GM23248 (cell line): Measurements from ENCODE around the gene MX1. TPM values are rescaled to one million over a fixed set of nuclear protein-coding genes. Genes with fewer than 3 reads are reported as not detected.

Source experiments
- DNase-seq: peaks from one replicate; pipeline ENCODE4 v3.0.0-alpha.2; 2015
- H2AFZ ChIP-seq: fragments of 200-600 bp; sonication (generic); 2 replicates; pipeline ENCODE4 v1.6.1; 2016; ENCODE audit warnings: antibody characterized with exemption
- H3F3A ChIP-seq: fragments of 200-600 bp; sonication (generic); 2 replicates; pipeline ENCODE4 v1.6.1; 2016; ENCODE audit warnings: mild to moderate bottlenecking, antibody characterized with exemption, mixed run types; ENCODE audit not compliant: insufficient read depth
- H3K27ac ChIP-seq: fragments of 200-600 bp; sonication (generic); 2 replicates; pipeline ENCODE4 v1.5.1; 2016; ENCODE audit warnings: mild to moderate bottlenecking
- H3K27me3 ChIP-seq: fragments of 200-600 bp; sonication (generic); replicated peaks from 2 replicates; pipeline ENCODE4 v1.6.1; 2016; ENCODE audit warnings: mild to moderate bottlenecking; ENCODE audit not compliant: insufficient read depth
- H3K36me3 ChIP-seq: fragments of 200-600 bp; sonication (generic); 2 replicates; pipeline ENCODE4 v1.6.1; 2016; ENCODE audit warnings: low read depth, mild to moderate bottlenecking
- H3K4me1 ChIP-seq: fragments of 200-600 bp; sonication (generic); 2 replicates; pipeline ENCODE4 v1.6.1; 2016; ENCODE audit warnings: mild to moderate bottlenecking; ENCODE audit not compliant: insufficient read depth
- H3K4me2 ChIP-seq: fragments of 200-600 bp; sonication (generic); one replicate; pipeline ENCODE4 v1.6.1; 2016; ENCODE audit warnings: mild to moderate bottlenecking; ENCODE audit not compliant: unreplicated experiment
- H3K4me3 ChIP-seq: fragments of 200-600 bp; sonication (generic); 2 replicates; pipeline ENCODE4 v1.5.1; 2016; ENCODE audit warnings: mild to moderate bottlenecking
- H3K79me2 ChIP-seq: fragments of 200-600 bp; sonication (generic); 2 replicates; pipeline ENCODE4 v1.6.1; 2016; ENCODE audit warnings: mild to moderate bottlenecking; ENCODE audit not compliant: insufficient read depth
- H3K9ac ChIP-seq: fragments of 200-600 bp; sonication (generic); 2 replicates; pipeline ENCODE4 v1.6.1; 2016; ENCODE audit warnings: mild to moderate bottlenecking
- H3K9me2 ChIP-seq: fragments of 200-600 bp; sonication (generic); 2 replicates; pipeline ENCODE4 v1.6.1; 2016; ENCODE audit warnings: mixed run types, mild to moderate bottlenecking, moderate library complexity; ENCODE audit not compliant: insufficient read depth
- H3K9me3 ChIP-seq: fragments of 200-600 bp; sonication (generic); one replicate; pipeline ENCODE4 v1.6.1; 2017; ENCODE audit warnings: low read depth
- H4K20me1 ChIP-seq: fragments of 200-600 bp; sonication (generic); 2 replicates; pipeline ENCODE4 v1.6.0; 2016; ENCODE audit not compliant: insufficient read depth
- EZH2 ChIP-seq: fragments of 200-600 bp; sonication (generic); IDR thresholded peaks from 2 replicates; pipeline ENCODE4 v1.6.1; 2018; ENCODE audit warnings: antibody characterized with exemption, mild to moderate bottlenecking; ENCODE audit not compliant: insufficient read depth, poor library complexity, severe bottlenecking
- EZH2phosphoT487 ChIP-seq: fragments of 200-600 bp; sonication (generic); IDR thresholded peaks from 2 replicates; pipeline ENCODE4 v1.6.1; 2018; ENCODE audit warnings: antibody characterized with exemption, moderate library complexity, mild to moderate bottlenecking, low read depth; ENCODE audit not compliant: insufficient read depth
- WGBS, 2 experiments: methylation state at CpG; one replicate each; pipeline ENCODE4 v1.1.6; 2015 to 2017; ENCODE audit warnings: low lambda C conversion rate in 2 of 2, low coverage in 1 of 2; ENCODE audit errors: missing lambda C conversion rate in 2 of 2; 5-methylcytosine and 5-hydroxymethylcytosine counted together
- in situ Hi-C: fragments of 300-500 bp; cut with MboI; formaldehyde crosslinking; loops from 2 replicates; pipeline ENCODE4 v1.15.0; 2020
- polyA plus RNA-seq: library from polyadenylated mRNA; unstranded; fragments of >200 nt; fragmentation: Nextera tagmentation; extraction: Ambion mirVana; gene quantifications from 2 replicates; pipeline ENCODE4 v1.2.1, GENCODE V29; 2016
- total RNA-seq: library from RNA; depleted of rRNA; stranded (reverse); fragments of >200 nt; shearing (Covaris generic); gene quantifications from 2 replicates; pipeline ENCODE4 v1.2.3, GENCODE V29; 2014

MX1 gene
- total and polyA plus RNA-seq, 2 experiments from 2014 or later, result 1.6 to 1.9 TPM

GRCh38 chr21:41399246-41399800 is 26.7 kb upstream of the MX1 start:
- DNase-seq, result no peak
- Histone ChIP-seq H3K4me2 (no peak overlapping the region), H3K79me2 (no peaks in the 10 kb centered on the region), H3K36me3 (no peaks in the 10 kb centered on the region), H4K20me1 (no peaks in the 10 kb centered on the region), H3K9me3 (no peaks in the 10 kb centered on the region), H3K4me3 (no peak overlapping the region), H3K27me3 (no peaks in the 10 kb centered on the region), H3F3A (no peaks in the 10 kb centered on the region), H3K9ac (no peak overlapping the region), H3K9me2 (no peaks in the 10 kb centered on the region), H2AFZ (no peak overlapping the region), H3K4me1 (no peaks in the 10 kb centered on the region), H3K27ac (no peak overlapping the region)
- no peak for TF ChIP-seq EZH2phosphoT487
- TF ChIP-seq EZH2, result no peak
- 74 to 79% methylated on average over 7 of the region's 7 CpGs for WGBS, 2 experiments
- in situ Hi-C loops, result no loop called here

- Histone ChIP-seq H3K4me3 (no peak overlapping the region), H3K9me3 (no peaks in the 10 kb centered on the region), H3K9ac (no peak overlapping the region), H3K27ac (no peak overlapping the region), H3K36me3 (no peaks in the 10 kb centered on the region), H3F3A (no peaks in the 10 kb centered on the region), H3K79me2 (no peaks in the 10 kb centered on the region), H4K20me1 (no peaks in the 10 kb centered on the region), H3K4me2 (no peak overlapping the region), H3K9me2 (no peaks in the 10 kb centered on the region), H3K4me1 (no peaks in the 10 kb centered on the region), H2AFZ (no peak overlapping the region), H3K27me3 (no peaks in the 10 kb centered on the region)
- 71 to 76% methylated on average over 11 of the region's 11 CpGs for WGBS, 2 experiments
- TF ChIP-seq EZH2, result no peak
- TF ChIP-seq EZH2phosphoT487, result no peak
- in situ Hi-C loops, result no loop called here
- DNase-seq, result no peak
Measured at GRCh38 chr21:41402231-41402630, 23.8 kb upstream of the MX1 start.

GRCh38 chr21:41402796-41403195 is 23.2 kb upstream of the MX1 start:
- H4K20me1 ChIP-seq, result no peaks in the 10 kb centered on the region
- H3K79me2 ChIP-seq, result no peaks in the 10 kb centered on the region
- H3K9me3 ChIP-seq, result no peaks in the 10 kb centered on the region
- no peaks in the 10 kb centered on the region for H3K4me1 ChIP-seq
- no peak overlapping the region for H2AFZ ChIP-seq
- in situ Hi-C loops, result no loop called here
- H3K27ac ChIP-seq, result no peak overlapping the region
- no peak overlapping the region for H3K4me3 ChIP-seq
- no peaks in the 10 kb centered on the region for H3K36me3 ChIP-seq
- H3K9ac ChIP-seq, result no peak overlapping the region
- no peaks in the 10 kb centered on the region for H3K9me2 ChIP-seq
- TF ChIP-seq EZH2phosphoT487, result no peak
- TF ChIP-seq EZH2, result no peak
- no peak overlapping the region for H3K4me2 ChIP-seq
- 81 to 86% methylated on average over 10 of the region's 10 CpGs for WGBS, 2 experiments
- H3F3A ChIP-seq, result no peaks in the 10 kb centered on the region
- no peaks in the 10 kb centered on the region for H3K27me3 ChIP-seq
- DNase-seq, result no peak

GRCh38 chr21:41403331-41403730 is 22.7 kb upstream of the MX1 start:
- no peak overlapping the region for H2AFZ ChIP-seq
- in situ Hi-C loops, result no loop called here
- no peak for TF ChIP-seq EZH2phosphoT487
- no peak for TF ChIP-seq EZH2
- no peaks in the 10 kb centered on the region for H4K20me1 ChIP-seq
- no peaks in the 10 kb centered on the region for H3K36me3 ChIP-seq
- H3K9ac ChIP-seq, result no peak overlapping the region
- H3K9me3 ChIP-seq, result no peaks in the 10 kb centered on the region
- WGBS, 2 experiments, result 83 to 86% methylated on average over 9 of the region's 9 CpGs
- H3F3A ChIP-seq, result no peaks in the 10 kb centered on the region
- no peak overlapping the region for H3K27ac ChIP-seq
- H3K4me3 ChIP-seq, result no peak overlapping the region
- no peak overlapping the region for H3K4me2 ChIP-seq
- no peaks in the 10 kb centered on the region for H3K79me2 ChIP-seq
- no peak for DNase-seq
- no peaks in the 10 kb centered on the region for H3K9me2 ChIP-seq
- H3K4me1 ChIP-seq, result no peaks in the 10 kb centered on the region
- H3K27me3 ChIP-seq, result no peaks in the 10 kb centered on the region

- in situ Hi-C loops, result no loop called here
- TF ChIP-seq EZH2phosphoT487, result no peak
- TF ChIP-seq EZH2, result no peak
Measured at GRCh38 chr21:41403966-41404365, 22.1 kb upstream of the MX1 start.

More at GRCh38 chr21:41403966-41404365, 22.1 kb upstream of the MX1 start:
- H3K9me3 ChIP-seq, result no peaks in the 10 kb centered on the region
- no peak overlapping the region for H3K9ac ChIP-seq
- DNase-seq, result no peak
- H3F3A ChIP-seq, result no peaks in the 10 kb centered on the region
- H3K9me2 ChIP-seq, result no peaks in the 10 kb centered on the region
- H3K36me3 ChIP-seq, result no peaks in the 10 kb centered on the region
- no peaks in the 10 kb centered on the region for H3K79me2 ChIP-seq
- 81 to 82% methylated on average over 10 of the region's 10 CpGs for WGBS, 2 experiments
- no peaks in the 10 kb centered on the region for H3K4me1 ChIP-seq
- H4K20me1 ChIP-seq, result no peaks in the 10 kb centered on the region
- no peak overlapping the region for H3K4me3 ChIP-seq
- no peak overlapping the region for H3K27ac ChIP-seq
- H2AFZ ChIP-seq, result no peak overlapping the region
- H3K27me3 ChIP-seq, result no peaks in the 10 kb centered on the region
- H3K4me2 ChIP-seq, result no peak overlapping the region
